Measurements from ENCODE around the gene PTPRD.

GRCh38 chr9:8653111-8653510, 1959.7 kb downstream of the PTPRD start:
- TF ChIP-seq EZH2 (IDR thresholded peaks at IDR 0.05; ENCODE audit: borderline replicate concordance, low read depth, low read length, poor library complexity, severe bottlenecking) (no peak), CTCF (conservative IDR thresholded peaks at IDR 0.05; ENCODE audit: low read depth, low read length) (no peak)
